Trophoblast cell (in vitro differentiated cells and primary cell): ENCODE results near the gene MUC6.

Experiments used
- DNase-seq, 2 donors: peaks; one replicate each; pipeline ENCODE4 v3.0.0-alpha.2; 2016
- H2AFZ ChIP-seq: 2 replicates; pipeline ENCODE4 v1.6.1; 2013; ENCODE audit warnings: low read length, moderate library complexity, mild to moderate bottlenecking; ENCODE audit not compliant: insufficient read depth, poor library complexity
- H2AK5ac ChIP-seq: 2 replicates; pipeline ENCODE4 v1.6.1; 2013; ENCODE audit warnings: mild to moderate bottlenecking, low read length
- H2BK120ac ChIP-seq: 2 replicates; pipeline ENCODE4 v1.6.1; 2013; ENCODE audit warnings: low read length, mild to moderate bottlenecking, moderate library complexity; ENCODE audit not compliant: insufficient read depth, poor library complexity
- H2BK12ac ChIP-seq: 2 replicates; pipeline ENCODE4 v1.6.1; 2013; ENCODE audit warnings: mild to moderate bottlenecking, low read length, moderate library complexity
- H2BK5ac ChIP-seq: 2 replicates; pipeline ENCODE4 v1.6.1; 2013; ENCODE audit warnings: low read length, low read depth, moderate library complexity, mild to moderate bottlenecking; ENCODE audit not compliant: poor library complexity
- H3K14ac ChIP-seq: 2 replicates; pipeline ENCODE4 v1.6.1; 2013; ENCODE audit warnings: mild to moderate bottlenecking, low read length
- H3K18ac ChIP-seq: 2 replicates; pipeline ENCODE4 v1.6.1; 2013; ENCODE audit warnings: mild to moderate bottlenecking, low read length
- H3K23ac ChIP-seq: 2 replicates; pipeline ENCODE4 v1.6.1; 2013; ENCODE audit warnings: low read length
- H3K27ac ChIP-seq: 2 replicates; pipeline ENCODE4 v1.5.1; 2013; ENCODE audit warnings: low read depth, mild to moderate bottlenecking, inconsistent platforms, low read length, moderate library complexity
- H3K27me3 ChIP-seq: 2 replicates; pipeline ENCODE4 v1.6.1; 2013; ENCODE audit warnings: inconsistent platforms, mild to moderate bottlenecking, low read length, moderate library complexity; ENCODE audit not compliant: insufficient read depth
- H3K36me3 ChIP-seq, 2 experiments: 1 replicate in 1 of 2; 2 replicates in 1 of 2; pipeline ENCODE4 v1.6.1; 2013; ENCODE audit warnings: low read length in 2 of 2, mild to moderate bottlenecking in 2 of 2, moderate library complexity in 1 of 2; ENCODE audit not compliant: insufficient read depth in 2 of 2, control insufficient read depth in 1 of 2
- H3K4ac ChIP-seq: 2 replicates; pipeline ENCODE4 v1.6.1; 2013; ENCODE audit warnings: low read depth, mild to moderate bottlenecking, low read length, moderate library complexity
- H3K4me1 ChIP-seq, 2 experiments: 1 replicate in 1 of 2; 2 replicates in 1 of 2; pipeline ENCODE4 v1.6.1; 2013; ENCODE audit warnings: low read length in 2 of 2, mild to moderate bottlenecking in 2 of 2, moderate library complexity in 1 of 2; ENCODE audit not compliant: insufficient read depth in 2 of 2, control insufficient read depth in 1 of 2
- H3K4me2 ChIP-seq: 2 replicates; pipeline ENCODE4 v1.6.1; 2013; ENCODE audit warnings: inconsistent platforms, mild to moderate bottlenecking, low read length, moderate library complexity
- H3K4me3 ChIP-seq: 2 replicates; pipeline ENCODE4 v1.5.1; 2013; ENCODE audit warnings: mild to moderate bottlenecking, low read depth, low read length, inconsistent platforms
- H3K79me1 ChIP-seq: one replicate; pipeline ENCODE4 v1.6.1; 2013; ENCODE audit warnings: low read length
- H3K79me2 ChIP-seq: 2 replicates; pipeline ENCODE4 v1.6.1; 2013; ENCODE audit warnings: low read length, mild to moderate bottlenecking; ENCODE audit not compliant: control insufficient read depth, insufficient read depth, poor library complexity
- H3K9ac ChIP-seq: 2 replicates; pipeline ENCODE4 v1.6.1; 2013; ENCODE audit warnings: mild to moderate bottlenecking, low read length
- H3K9me3 ChIP-seq: 2 replicates; pipeline ENCODE4 v1.6.1; 2013; ENCODE audit warnings: low read depth, mild to moderate bottlenecking, control low read depth, inconsistent platforms, low read length; ENCODE audit not compliant: insufficient read depth
- H4K12ac ChIP-seq: 2 replicates; pipeline ENCODE4 v1.6.1; 2013; ENCODE audit warnings: low read depth, mild to moderate bottlenecking, low read length, moderate library complexity
- H4K8ac ChIP-seq: 2 replicates; pipeline ENCODE4 v1.6.1; 2013; ENCODE audit warnings: low read depth, mild to moderate bottlenecking, low read length, moderate library complexity
- H4K91ac ChIP-seq: one replicate; pipeline ENCODE4 v1.6.1; 2013; ENCODE audit warnings: low read depth, mild to moderate bottlenecking, low read length, moderate library complexity
- WGBS: extraction: QIAGEN DNeasy Blood & Tissue Kit; methylation state at CpG from one replicate; pipeline ENCODE4 v1.1.7; 2013; ENCODE audit warnings: missing lambda C conversion rate; ENCODE audit not compliant: insufficient read length, insufficient coverage; ENCODE audit errors: extremely low coverage; 5-methylcytosine and 5-hydroxymethylcytosine counted together

Gene MUC6

DNA sequence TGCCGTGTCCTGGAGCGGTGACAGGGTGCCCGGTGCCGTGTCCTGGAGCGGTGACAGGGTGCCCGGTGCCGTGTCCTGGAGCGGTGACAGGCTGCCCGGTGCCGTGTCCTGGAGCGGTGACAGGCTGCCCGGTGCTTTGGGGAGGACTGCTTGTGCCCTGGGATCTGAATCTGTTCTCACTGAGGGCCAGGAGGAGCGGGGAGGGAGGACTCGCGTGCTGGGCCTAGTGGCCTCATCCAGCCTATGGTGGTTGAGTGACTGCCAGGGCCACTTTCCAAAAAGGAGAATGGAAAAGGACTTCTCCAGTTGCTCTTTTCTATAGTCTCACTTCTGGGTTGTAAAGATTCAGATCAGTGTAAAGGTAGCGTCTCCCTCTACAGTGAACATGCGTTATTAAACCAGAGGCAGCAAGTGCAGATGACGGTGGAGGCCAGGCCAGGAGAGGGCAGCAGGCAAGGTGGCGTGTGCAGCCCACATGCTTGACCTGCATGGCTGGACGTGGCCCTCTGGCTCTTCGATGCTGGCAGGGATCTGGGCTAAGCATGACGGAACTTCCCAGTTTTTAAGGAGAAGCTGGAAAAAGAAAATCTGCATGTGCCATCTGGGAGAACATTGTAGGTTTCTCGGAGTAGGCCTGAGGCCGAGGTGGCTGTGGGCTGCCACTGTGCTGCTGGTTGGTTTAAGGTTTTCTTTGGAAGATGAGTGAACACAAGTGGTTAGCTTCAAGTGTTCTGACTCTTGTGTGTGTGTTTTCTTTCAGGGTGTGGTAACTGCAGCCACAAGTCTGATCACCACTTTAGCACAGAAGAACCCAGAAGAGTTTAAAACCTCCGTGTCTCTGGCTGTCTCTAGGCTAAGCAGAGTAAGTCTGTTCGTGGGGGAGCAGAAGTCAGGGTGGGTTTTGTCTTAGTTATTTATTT, 55.8 kb downstream of the MUC6 start:
- H4K91ac ChIP-seq: no peak overlapping the region
- H2AFZ ChIP-seq: no peak overlapping the region
- H2AK5ac ChIP-seq: no peak overlapping the region
- H3K23ac ChIP-seq: no peak overlapping the region
- H2BK5ac ChIP-seq: no peak overlapping the region
- H4K12ac ChIP-seq: no peak overlapping the region
- no peak overlapping the region for H4K8ac ChIP-seq
- no peak overlapping the region for H2BK120ac ChIP-seq
- H3K79me2 ChIP-seq: no peaks in the 10 kb centered on the region
- no peak overlapping the region for H3K27ac ChIP-seq
- H3K9me3 ChIP-seq: no peaks in the 10 kb centered on the region
- no peak overlapping the region for H3K4me3 ChIP-seq
- H3K27me3 ChIP-seq: no peaks in the 10 kb centered on the region
- H3K9ac ChIP-seq: no peak overlapping the region
- no peak overlapping the region for H2BK12ac ChIP-seq
- H3K4me2 ChIP-seq: no peak overlapping the region
- no peak overlapping the region for H3K14ac ChIP-seq
- DNase-seq: peak; percentile 64 to 72
- no peak overlapping the region for H3K4ac ChIP-seq
- no peaks in the 10 kb centered on the region for H3K4me1 ChIP-seq
- H3K36me3 ChIP-seq: peaks cover 55 to 62% of the 10 kb centered on the region in 2 experiments
- WGBS: no CpG with 5 or more reads among the region's 26 CpGs
- H3K79me1 ChIP-seq: no peaks in the 10 kb centered on the region
- no peak overlapping the region for H3K18ac ChIP-seq

- no CpG with 5 or more reads among the region's 16 CpGs for WGBS
- Histone ChIP-seq H2AFZ (no peak overlapping the region), H3K14ac (no peak overlapping the region), H3K4me1 (no peaks in the 10 kb centered on the region), H3K4ac (no peak overlapping the region), H3K9ac (no peak overlapping the region), H3K36me3 (peaks cover 44 to 53% of the 10 kb centered on the region in 2 experiments), H4K8ac (no peak overlapping the region), H3K23ac (no peak overlapping the region), H2BK5ac (no peak overlapping the region), H3K4me2 (no peak overlapping the region), H3K9me3 (no peaks in the 10 kb centered on the region), H3K79me1 (no peaks in the 10 kb centered on the region), H3K4me3 (no peak overlapping the region), H3K18ac (no peak overlapping the region), H3K79me2 (no peaks in the 10 kb centered on the region), H4K12ac (no peak overlapping the region), H3K27me3 (no peaks in the 10 kb centered on the region), H4K91ac (no peak overlapping the region), H3K27ac (no peak overlapping the region), H2BK12ac (no peak overlapping the region), H2BK120ac (no peak overlapping the region), H2AK5ac (no peak overlapping the region)
- no peak for DNase-seq
Observed at GRCh38 chr11:978781-979180, 57.7 kb downstream of the MUC6 start.

- no peak overlapping the region for H2BK5ac ChIP-seq
- peaks cover 0 to 3% of the 10 kb centered on the region in 2 experiments for H3K4me1 ChIP-seq
- no peak overlapping the region for H3K27ac ChIP-seq
- no peaks in the 10 kb centered on the region for H3K27me3 ChIP-seq
- H4K12ac ChIP-seq: no peak overlapping the region
- no peaks in the 10 kb centered on the region for H3K9me3 ChIP-seq
- H3K36me3 ChIP-seq: peaks cover 49 to 58% of the 10 kb centered on the region in 2 experiments
- no peak overlapping the region for H3K18ac ChIP-seq
- H2AFZ ChIP-seq: no peak overlapping the region
- no peak overlapping the region for H3K14ac ChIP-seq
- H3K79me2 ChIP-seq: no peaks in the 10 kb centered on the region
- H4K91ac ChIP-seq: no peak overlapping the region
- no peak for DNase-seq
- no peak overlapping the region for H3K4ac ChIP-seq
- H2AK5ac ChIP-seq: no peak overlapping the region
- WGBS: no CpG with 5 or more reads among the region's 28 CpGs
- no peak overlapping the region for H3K23ac ChIP-seq
- no peak overlapping the region for H3K9ac ChIP-seq
- no peak overlapping the region for H3K4me2 ChIP-seq
- H2BK120ac ChIP-seq: no peak overlapping the region
- no peaks in the 10 kb centered on the region for H3K79me1 ChIP-seq
- no peak overlapping the region for H3K4me3 ChIP-seq
- no peak overlapping the region for H2BK12ac ChIP-seq
- H4K8ac ChIP-seq: no peak overlapping the region
Observed at GRCh38 chr11:977830-978720, 58.4 kb downstream of the MUC6 start.

GRCh38 chr11:976431-977160, 59.9 kb downstream of the MUC6 start:
- Histone ChIP-seq H2BK12ac (no peak overlapping the region), H4K91ac (no peak overlapping the region), H3K79me1 (no peaks in the 10 kb centered on the region), H3K27me3 (no peaks in the 10 kb centered on the region), H4K8ac (no peak overlapping the region), H3K14ac (no peak overlapping the region), H4K12ac (no peak overlapping the region), H3K27ac (no peak overlapping the region), H3K9ac (no peak overlapping the region), H2BK5ac (no peak overlapping the region), H2BK120ac (no peak overlapping the region), H3K23ac (no peak overlapping the region), H3K18ac (no peak overlapping the region), H3K4me1 (peaks cover 0 to 4% of the 10 kb centered on the region in 2 experiments), H2AK5ac (no peak overlapping the region), H3K9me3 (no peaks in the 10 kb centered on the region), H2AFZ (no peak overlapping the region), H3K36me3 (peaks cover 57 to 69% of the 10 kb centered on the region in 2 experiments), H3K4ac (no peak overlapping the region), H3K79me2 (no peaks in the 10 kb centered on the region), H3K4me2 (no peak overlapping the region), H3K4me3 (no peak overlapping the region)
- WGBS: no CpG with 5 or more reads among the region's 26 CpGs
- DNase-seq: no peak
